Loucy (cell line): Measurements from ENCODE around the gene ACBD3.

ENCODE experiments used
- CTCF ChIP-seq: fragments of 200-600 bp; sonication (generic); conservative IDR thresholded peaks from 2 replicates; pipeline ENCODE4 v1.5.1; 2014; ENCODE audit warnings: mild to moderate bottlenecking, antibody characterized with exemption, low read length
- EZH2phosphoT487 ChIP-seq: fragments of 200-600 bp; IDR thresholded peaks from 2 replicates; pipeline ENCODE4 v1.6.1; 2018; ENCODE audit warnings: antibody characterized with exemption, mild to moderate bottlenecking, moderate library complexity, borderline replicate concordance

- TF ChIP-seq CTCF: no peak
- no peak for TF ChIP-seq EZH2phosphoT487
Measured at GRCh38 chr1:226110249-226111097, 76.1 kb downstream of the ACBD3 start.
